MM.1S (cell line): ENCODE measurements around the gene NEK11.
A peak's percentile ranks its signal among the peaks of the same experiment; 100 is the strongest.

Experiments used
- DNase-seq: peaks from one replicate; pipeline ENCODE4 v3.0.0-alpha.2; 2015
- H2AFZ ChIP-seq: fragments of 300-600 bp; sonication (generic); 2 replicates; pipeline ENCODE4 v1.6.0; 2016; ENCODE audit warnings: antibody characterized with exemption, low read length
- H3F3A ChIP-seq: fragments of 300-600 bp; sonication (generic); 2 replicates; pipeline ENCODE4 v1.6.1; 2016; ENCODE audit warnings: mild to moderate bottlenecking, antibody characterized with exemption, low read length, moderate library complexity, mixed read lengths; ENCODE audit not compliant: insufficient read depth
- H3K27ac ChIP-seq: fragments of 300-600 bp; sonication (generic); 2 replicates; pipeline ENCODE4 v1.5.1; 2016; ENCODE audit warnings: mild to moderate bottlenecking, low read length
- H3K27me3 ChIP-seq: fragments of 300-600 bp; sonication (generic); replicated peaks from 2 replicates; pipeline ENCODE4 v1.6.0; 2016; ENCODE audit warnings: low read length; ENCODE audit not compliant: insufficient read depth
- H3K36me3 ChIP-seq: fragments of 300-600 bp; sonication (generic); replicated peaks from 2 replicates; pipeline ENCODE4 v1.6.1; 2016; ENCODE audit warnings: mild to moderate bottlenecking, low read length, mixed read lengths; ENCODE audit not compliant: insufficient read depth
- H3K4me1 ChIP-seq: fragments of 300-600 bp; sonication (generic); 2 replicates; pipeline ENCODE4 v1.6.1; 2016; ENCODE audit warnings: low read length, mixed read lengths
- H3K4me2 ChIP-seq: fragments of 300-600 bp; sonication (generic); 2 replicates; pipeline ENCODE4 v1.6.0; 2016; ENCODE audit warnings: low read depth, low read length
- H3K4me3 ChIP-seq: fragments of 300-600 bp; sonication (generic); 2 replicates; pipeline ENCODE4 v1.5.1; 2016; ENCODE audit warnings: low read length, mixed read lengths
- H3K79me2 ChIP-seq: fragments of 300-600 bp; sonication (generic); 2 replicates; pipeline ENCODE4 v1.6.1; 2016; ENCODE audit warnings: mixed run types, low read length, mixed read lengths
- H3K9ac ChIP-seq: fragments of 300-600 bp; sonication (generic); 2 replicates; pipeline ENCODE4 v1.6.1; 2016; ENCODE audit warnings: low read length, mixed read lengths
- H3K9me2 ChIP-seq: fragments of 300-600 bp; sonication (generic); replicated peaks from 2 replicates; pipeline ENCODE4 v1.6.1; 2016; ENCODE audit warnings: mild to moderate bottlenecking, low read length, mixed read lengths; ENCODE audit not compliant: insufficient read depth
- H3K9me3 ChIP-seq: fragments of 300-600 bp; sonication (generic); replicated peaks from 2 replicates; pipeline ENCODE4 v1.6.1; 2016; ENCODE audit warnings: mild to moderate bottlenecking, low read length, mixed read lengths; ENCODE audit not compliant: insufficient read depth
- H4K20me1 ChIP-seq: fragments of 300-600 bp; sonication (generic); 2 replicates; pipeline ENCODE4 v1.6.1; 2016; ENCODE audit warnings: mild to moderate bottlenecking, low read length, moderate library complexity, mixed read lengths; ENCODE audit not compliant: insufficient read depth
- EZH2 ChIP-seq: fragments of 300-600 bp; sonication (generic); optimal IDR thresholded peaks from 2 replicates; pipeline ENCODE3; 2017; ENCODE audit warnings: low read depth, mild to moderate bottlenecking, antibody characterized with exemption, low read length, mixed read lengths
- EZH2phosphoT487 ChIP-seq: fragments of 300-600 bp; sonication (generic); IDR thresholded peaks from 2 replicates; pipeline ENCODE4 v1.6.1; 2018; ENCODE audit warnings: antibody characterized with exemption, low read length
- TF ChIP-seq, protein P1 (sequence below): fragments of 300-600 bp; sonication (generic); IDR thresholded peaks from 2 replicates; pipeline ENCODE4 v1.5.1; 2016; ENCODE audit warnings: antibody characterized with exemption, low read length, mixed read lengths

The NEK11 gene

DNA sequence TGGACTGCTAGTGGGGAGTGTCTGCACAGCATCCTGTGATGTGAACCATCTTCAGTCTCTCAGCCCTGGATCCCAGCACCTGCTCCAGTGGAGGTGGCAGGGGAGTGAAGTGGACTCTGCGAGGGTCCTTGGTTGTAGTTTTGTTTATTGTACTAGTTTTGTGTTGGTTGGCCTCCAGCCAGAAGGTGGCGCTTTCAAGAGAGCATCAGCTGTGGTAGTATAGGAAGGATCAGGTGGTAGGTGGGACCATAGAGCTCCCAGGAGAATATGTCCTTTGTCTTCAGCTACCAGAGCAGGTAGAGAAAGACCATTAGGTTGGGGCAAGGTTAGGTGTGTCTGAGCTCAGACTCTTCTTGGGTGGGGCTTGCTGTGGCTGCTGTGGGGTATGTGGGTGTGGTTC, 20.9 kb downstream of the NEK11 start:
- Histone ChIP-seq H3K4me3 (peak overlapping the region; percentile 71), H3K36me3 (no peaks in the 10 kb centered on the region), H3K9ac (peak overlapping the region; percentile 64), H3K27ac (peak overlapping the region; percentile 68; the same call in 1 of the 2 replicates), H3K79me2 (no peaks in the 10 kb centered on the region), H3F3A (0 out of 2 replicates have a peak, but pooled peaks cover 2% of the 10 kb centered on the region), H2AFZ (peak overlapping the region; percentile 78), H3K4me2 (peak overlapping the region; percentile 66), H3K27me3 (no peaks in the 10 kb centered on the region), H4K20me1 (no peaks in the 10 kb centered on the region), H3K4me1 (peaks cover 10% of the 10 kb centered on the region; the same call in 1 of the 2 replicates), H3K9me3 (no peaks in the 10 kb centered on the region), H3K9me2 (no peaks in the 10 kb centered on the region)
- peak; percentile 82 for DNase-seq
- no peak for TF ChIP-seq EZH2
- TF ChIP-seq, protein P1, sequence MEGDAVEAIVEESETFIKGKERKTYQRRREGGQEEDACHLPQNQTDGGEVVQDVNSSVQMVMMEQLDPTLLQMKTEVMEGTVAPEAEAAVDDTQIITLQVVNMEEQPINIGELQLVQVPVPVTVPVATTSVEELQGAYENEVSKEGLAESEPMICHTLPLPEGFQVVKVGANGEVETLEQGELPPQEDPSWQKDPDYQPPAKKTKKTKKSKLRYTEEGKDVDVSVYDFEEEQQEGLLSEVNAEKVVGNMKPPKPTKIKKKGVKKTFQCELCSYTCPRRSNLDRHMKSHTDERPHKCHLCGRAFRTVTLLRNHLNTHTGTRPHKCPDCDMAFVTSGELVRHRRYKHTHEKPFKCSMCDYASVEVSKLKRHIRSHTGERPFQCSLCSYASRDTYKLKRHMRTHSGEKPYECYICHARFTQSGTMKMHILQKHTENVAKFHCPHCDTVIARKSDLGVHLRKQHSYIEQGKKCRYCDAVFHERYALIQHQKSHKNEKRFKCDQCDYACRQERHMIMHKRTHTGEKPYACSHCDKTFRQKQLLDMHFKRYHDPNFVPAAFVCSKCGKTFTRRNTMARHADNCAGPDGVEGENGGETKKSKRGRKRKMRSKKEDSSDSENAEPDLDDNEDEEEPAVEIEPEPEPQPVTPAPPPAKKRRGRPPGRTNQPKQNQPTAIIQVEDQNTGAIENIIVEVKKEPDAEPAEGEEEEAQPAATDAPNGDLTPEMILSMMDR, result peak; percentile 83

GRCh38 chr3:131048030-131048429, 21.4 kb downstream of the NEK11 start:
- TF ChIP-seq EZH2phosphoT487, result no peak
- no peaks in the 10 kb centered on the region for H3K79me2 ChIP-seq
- DNase-seq, result peak; percentile 49
- no peaks in the 10 kb centered on the region for H3K9me2 ChIP-seq
- H3K27ac ChIP-seq, result peak overlapping the region; percentile 68; the same call in 1 of the 2 replicates
- H3F3A ChIP-seq, result 0 out of 2 replicates have a peak, but pooled peaks cover 2% of the 10 kb centered on the region
- peak overlapping the region; percentile 66 for H3K4me2 ChIP-seq
- H3K9me3 ChIP-seq, result no peaks in the 10 kb centered on the region
- no peaks in the 10 kb centered on the region for H4K20me1 ChIP-seq
- H3K4me1 ChIP-seq, result peaks cover 10% of the 10 kb centered on the region; the same call in 1 of the 2 replicates
- H2AFZ ChIP-seq, result peak overlapping the region; percentile 78
- no peaks in the 10 kb centered on the region for H3K36me3 ChIP-seq
- no peaks in the 10 kb centered on the region for H3K27me3 ChIP-seq
- peak overlapping the region; percentile 64 for H3K9ac ChIP-seq
- H3K4me3 ChIP-seq, result peak overlapping the region; percentile 71

DNA sequence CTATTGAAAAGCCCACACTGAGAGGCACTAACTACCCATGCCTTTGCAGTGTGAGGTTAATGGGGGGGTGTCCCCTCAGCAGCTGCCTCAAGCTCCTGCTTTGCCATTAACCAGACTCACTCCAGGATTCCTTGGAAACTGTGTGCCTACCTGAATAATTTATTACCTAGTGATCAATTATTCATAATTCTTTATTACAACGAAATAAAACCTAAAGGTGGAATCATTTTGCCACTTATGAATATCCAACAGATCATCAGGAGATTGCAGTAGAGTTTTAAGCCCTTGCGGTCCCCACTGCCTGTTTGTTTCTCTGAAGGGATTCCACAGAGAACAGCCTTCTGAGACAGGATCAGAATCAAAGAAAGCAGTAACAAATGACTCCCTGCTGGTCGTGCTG, 23.3 kb downstream of the NEK11 start:
- DNase-seq, result no peak
- TF ChIP-seq EZH2phosphoT487, result no peak
- TF ChIP-seq, protein P1, result no peak
- Histone ChIP-seq H3K9me2 (no peaks in the 10 kb centered on the region), H3F3A (0 out of 2 replicates have a peak, but pooled peaks cover 2% of the 10 kb centered on the region), H4K20me1 (no peaks in the 10 kb centered on the region), H3K27me3 (no peaks in the 10 kb centered on the region), H3K4me3 (no peak overlapping the region), H3K4me2 (no peak overlapping the region), H3K36me3 (no peaks in the 10 kb centered on the region), H3K9ac (no peak overlapping the region), H3K4me1 (peaks cover 10% of the 10 kb centered on the region; the same call in 1 of the 2 replicates), H3K9me3 (no peaks in the 10 kb centered on the region), H2AFZ (no peak overlapping the region), H3K79me2 (no peaks in the 10 kb centered on the region), H3K27ac (no peak overlapping the region)

DNA sequence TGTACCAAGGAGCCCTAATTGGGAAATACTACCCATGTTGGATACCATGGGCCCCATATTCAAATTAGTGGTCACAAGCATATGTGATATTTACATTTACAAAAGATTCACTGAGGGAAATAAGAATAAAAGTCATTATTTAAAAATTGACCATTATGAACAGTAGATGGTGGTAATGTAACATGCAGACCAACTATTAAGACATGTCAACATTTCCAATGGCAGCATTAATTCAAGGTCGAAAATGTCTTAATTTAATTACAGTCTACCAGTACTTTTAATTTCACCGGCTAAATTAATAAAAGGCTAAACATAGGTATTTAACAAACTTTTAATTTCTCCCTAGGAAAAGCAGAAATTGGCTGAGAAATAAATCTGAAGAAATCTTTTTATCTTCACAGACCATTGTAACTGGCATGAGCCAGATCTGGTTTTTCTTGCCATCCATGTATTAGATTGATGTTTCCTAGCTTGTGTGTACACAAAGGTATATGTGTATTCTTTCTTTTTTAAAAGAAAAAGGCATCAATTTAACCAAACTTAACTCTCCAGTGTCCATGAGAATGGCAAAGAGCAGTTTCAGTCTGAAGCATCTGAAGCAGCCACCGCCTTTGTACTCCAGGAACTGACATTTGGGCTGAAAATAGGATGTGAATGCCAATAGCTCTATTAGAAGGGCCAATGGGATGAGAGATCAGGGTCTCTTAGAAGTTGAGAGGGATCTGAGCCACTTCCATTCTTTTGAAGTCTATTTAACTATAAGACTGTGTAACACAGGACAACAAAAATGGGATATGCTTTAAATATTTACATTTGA, 26.6 kb downstream of the NEK11 start:
- H3K9ac ChIP-seq, result no peak overlapping the region
- no peaks in the 10 kb centered on the region for H3K79me2 ChIP-seq
- no peaks in the 10 kb centered on the region for H4K20me1 ChIP-seq
- no peak overlapping the region for H3K27ac ChIP-seq
- H3K27me3 ChIP-seq, result no peaks in the 10 kb centered on the region
- no peaks in the 10 kb centered on the region for H3K9me3 ChIP-seq
- no peak overlapping the region for H3K4me3 ChIP-seq
- H2AFZ ChIP-seq, result no peak overlapping the region
- H3K36me3 ChIP-seq, result no peaks in the 10 kb centered on the region
- no peaks in the 10 kb centered on the region for H3F3A ChIP-seq
- H3K4me1 ChIP-seq, result 0 out of 2 replicates have a peak, but pooled peaks cover 5% of the 10 kb centered on the region
- TF ChIP-seq, protein P1, result peak; percentile 45
- TF ChIP-seq EZH2 (no peak), EZH2phosphoT487 (no peak)
- H3K4me2 ChIP-seq, result no peak overlapping the region
- DNase-seq, result no peak
- no peaks in the 10 kb centered on the region for H3K9me2 ChIP-seq
